H1 (cell line): ENCODE data around the gene PKD1L1. TPM values are rescaled to one million over a fixed set of nuclear protein-coding genes. Genes with fewer than 3 reads are reported as not detected.

Source experiments
- CTCF ChIA-PET: fragments of 300-600 bp; sonication (Branson Sonifier 250); formaldehyde crosslinking; loops from one replicate; lab custom pipeline; 2021; ENCODE audit not compliant: partially characterized antibody; lab: Charles Lee
- POLR2A ChIA-PET: fragments of 300-600 bp; sonication (Branson Sonifier 250); formaldehyde crosslinking; loops from one replicate; lab custom pipeline; 2021; ENCODE audit warnings: inconsistent platforms; ENCODE audit not compliant: partially characterized antibody; lab: Charles Lee
- DNase-seq, 2 experiments: peaks; one replicate each; pipeline versions ENCODE4 v3.0.0 to v3.0.0-alpha.2; 2010 to 2022; ENCODE audit warnings: low spot score in 2 of 2, low read depth in 1 of 2, mixed read lengths in 1 of 2
- FAIRE-seq: peaks from 2 replicates; lab custom pipeline; 2011; peaks lifted over from hg19 to GRCh38; lab: Jason Lieb, UNC
- H2AFZ ChIP-seq: 2 replicates; pipeline ENCODE4 v1.8.1; 2012; ENCODE audit warnings: low read length, inconsistent platforms
- H2AK5ac ChIP-seq: 2 replicates; pipeline ENCODE4 v1.6.1; 2013; ENCODE audit warnings: low read depth, low read length
- H2BK120ac ChIP-seq: replicated peaks from 2 replicates; pipeline ENCODE3; 2013; ENCODE audit warnings: low read depth, low read length, inconsistent platforms
- H2BK12ac ChIP-seq: 2 replicates; pipeline ENCODE4 v1.6.1; 2013; ENCODE audit warnings: low read depth, low read length
- H2BK15ac ChIP-seq: 2 replicates; pipeline ENCODE4 v1.6.1; 2013; ENCODE audit warnings: low read length
- H2BK20ac ChIP-seq: 2 replicates; pipeline ENCODE4 v1.6.1; 2013; ENCODE audit warnings: low read length
- H2BK5ac ChIP-seq: 2 replicates; pipeline ENCODE4 v1.6.1; 2013; ENCODE audit warnings: low read depth, low read length
- H3K14ac ChIP-seq: 2 replicates; pipeline ENCODE4 v1.6.1; 2013; ENCODE audit warnings: inconsistent platforms; ENCODE audit not compliant: insufficient read length
- H3K18ac ChIP-seq: 2 replicates; pipeline ENCODE4 v1.6.1; 2013; ENCODE audit warnings: low read length; ENCODE audit errors: extremely low read depth
- H3K23ac ChIP-seq: 2 replicates; pipeline ENCODE4 v1.6.1; 2013; ENCODE audit warnings: inconsistent platforms; ENCODE audit not compliant: insufficient read length
- H3K23me2 ChIP-seq: 2 replicates; pipeline ENCODE4 v1.6.1; 2013; ENCODE audit warnings: low read depth, low read length
- H3K27ac ChIP-seq: 2 replicates; pipeline ENCODE4 v1.6.1; 2011; ENCODE audit warnings: low read depth, low read length, inconsistent platforms
- H3K27me3 ChIP-seq, 4 experiments: replicated peaks in 1 of 4; 1 replicate in 1 of 4; 2 replicates in 3 of 4; pipeline versions ENCODE4 v1.6.1 to v1.8.1; 2011 to 2013; ENCODE audit warnings: low read length in 3 of 4, mild to moderate bottlenecking in 3 of 4, inconsistent platforms in 2 of 4, mixed read lengths in 2 of 4, moderate library complexity in 1 of 4; ENCODE audit not compliant: control insufficient read depth in 3 of 4, insufficient read depth in 3 of 4; ENCODE audit errors: extremely low read depth in 1 of 4
- H3K36me3 ChIP-seq, 4 experiments: 2 replicates each; pipeline versions ENCODE4 v1.6.1 to v1.8.1; 2011 to 2013; ENCODE audit warnings: mild to moderate bottlenecking in 4 of 4, low read length in 3 of 4, moderate library complexity in 2 of 4, control low read depth in 1 of 4, inconsistent platforms in 1 of 4; ENCODE audit not compliant: insufficient read depth in 4 of 4, control insufficient read depth in 2 of 4
- H3K4ac ChIP-seq: replicated peaks from 2 replicates; pipeline ENCODE3; 2013; ENCODE audit warnings: low read length, low read depth, mixed read lengths, inconsistent platforms; ENCODE audit not compliant: insufficient read length
- H3K4me1 ChIP-seq, 4 experiments: replicated peaks in 1 of 4; 1 replicate in 1 of 4; 2 replicates in 3 of 4; pipeline versions ENCODE4 v1.6.1 to v1.8.1; 2011 to 2013; ENCODE audit warnings: low read length in 3 of 4, inconsistent platforms in 2 of 4, mixed read lengths in 1 of 4; ENCODE audit not compliant: insufficient read depth in 4 of 4, control insufficient read depth in 3 of 4
- H3K4me2 ChIP-seq, 2 experiments: 2 replicates each; pipeline versions ENCODE4 v1.6.1 to v1.8.1; 2011 to 2013; ENCODE audit warnings: low read depth in 2 of 2, low read length in 2 of 2, control low read depth in 1 of 2, inconsistent platforms in 1 of 2, mild to moderate bottlenecking in 1 of 2; ENCODE audit not compliant: insufficient read depth in 1 of 2
- H3K4me3 ChIP-seq, 4 experiments: fragments of 200-600, 300-600 bp in 1 of 4; sonication (generic), shearing (Covaris generic), sonication (Bioruptor Twin) in 1 of 4; 2 replicates each; pipeline versions ENCODE4 v1.5.1 to v1.8.1; 2011 to 2016; ENCODE audit warnings: low read length in 4 of 4, low read depth in 3 of 4, control low read depth in 2 of 4, inconsistent platforms in 2 of 4, mild to moderate bottlenecking in 2 of 4, mixed read lengths in 1 of 4, moderate library complexity in 1 of 4; ENCODE audit not compliant: insufficient read depth in 2 of 4; ENCODE audit errors: extremely low read depth in 1 of 4
- H3K56ac ChIP-seq: replicated peaks from 2 replicates; pipeline ENCODE3; 2013; ENCODE audit warnings: low read depth, mild to moderate bottlenecking, mixed read lengths, low read length, inconsistent platforms; ENCODE audit not compliant: insufficient read length
- H3K79me1 ChIP-seq: 2 replicates; pipeline ENCODE4 v1.6.1; 2013; ENCODE audit warnings: low read depth, low read length, control low read depth
- H3K79me2 ChIP-seq, 2 experiments: 2 replicates each; pipeline versions ENCODE4 v1.6.1 to v1.8.1; 2012 to 2013; ENCODE audit warnings: low read length in 2 of 2, mild to moderate bottlenecking in 2 of 2, inconsistent platforms in 1 of 2; ENCODE audit not compliant: insufficient read depth in 2 of 2, control insufficient read depth in 1 of 2
- H3K9ac ChIP-seq, 4 experiments: replicated peaks in 1 of 4; 1 replicate in 1 of 4; 2 replicates in 3 of 4; pipeline versions ENCODE4 v1.6.1 to v1.8.1; 2011 to 2013; ENCODE audit warnings: low read depth in 3 of 4, low read length in 3 of 4, control low read depth in 2 of 4, mild to moderate bottlenecking in 2 of 4, moderate library complexity in 2 of 4, inconsistent platforms in 1 of 4; ENCODE audit errors: extremely low read depth in 1 of 4
- H3K9me3 ChIP-seq, 2 experiments: 2 replicates each; pipeline versions ENCODE4 v1.6.1 to v1.8.1; 2012 to 2013; ENCODE audit warnings: mild to moderate bottlenecking in 2 of 2, moderate library complexity in 2 of 2, control low read depth in 1 of 2, inconsistent platforms in 1 of 2, low read depth in 1 of 2, low read length in 1 of 2, mixed read lengths in 1 of 2; ENCODE audit not compliant: insufficient read depth in 2 of 2
- H4K20me1 ChIP-seq, 2 experiments: replicated peaks in 1 of 2; 2 replicates each; pipeline versions ENCODE3 to v1.8.1; 2011 to 2013; ENCODE audit warnings: inconsistent platforms in 2 of 2, low read length in 2 of 2, mild to moderate bottlenecking in 1 of 2; ENCODE audit not compliant: insufficient read depth in 2 of 2, control insufficient read depth in 1 of 2
- H4K5ac ChIP-seq: 2 replicates; pipeline ENCODE4 v1.6.1; 2013; ENCODE audit warnings: low read length, low read depth, mixed read lengths, inconsistent platforms; ENCODE audit not compliant: insufficient read length
- H4K8ac ChIP-seq: 2 replicates; pipeline ENCODE4 v1.8.0; 2013; ENCODE audit warnings: mild to moderate bottlenecking, moderate library complexity, low read length, inconsistent platforms; ENCODE audit not compliant: insufficient read depth; ENCODE audit errors: extremely low read depth
- H4K91ac ChIP-seq: replicated peaks from 2 replicates; pipeline ENCODE3; 2013; ENCODE audit warnings: low read length, mixed read lengths, inconsistent platforms; ENCODE audit not compliant: insufficient read length
- RAD21 ChIP-seq, 2 experiments: IDR thresholded peaks in 1 of 2; conservative IDR thresholded peaks in 1 of 2; 2 replicates each; pipeline ENCODE4 v1.6.1; 2011; ENCODE audit warnings: low read depth in 2 of 2, low read length in 2 of 2, improper control_type of control experiment in 1 of 2, inconsistent platforms in 1 of 2, mild to moderate bottlenecking in 1 of 2, moderate library complexity in 1 of 2
- SP2 ChIP-seq: IDR thresholded peaks from 2 replicates; pipeline ENCODE4 v1.6.1; 2012; ENCODE audit warnings: mild to moderate bottlenecking, low read length, inconsistent platforms
- TBP ChIP-seq: IDR thresholded peaks from 2 replicates; pipeline ENCODE4 v1.6.1; 2011; ENCODE audit warnings: low read depth, low read length, improper control_type of control experiment
- WGBS, 2 experiments: shearing (Covaris generic) in 1 of 2; methylation state at CpG; one replicate each; pipeline versions ENCODE4 v1.1.6 to v1.1.7; 2013 to 2015; ENCODE audit warnings: low lambda C conversion rate in 2 of 2, mixed read lengths in 2 of 2, inconsistent platforms in 1 of 2, low coverage in 1 of 2, missing lambda C conversion rate in 1 of 2; ENCODE audit not compliant: insufficient replicate concordance in 2 of 2, insufficient coverage in 1 of 2, insufficient read length in 1 of 2; ENCODE audit errors: extremely low coverage in 1 of 2, missing lambda C conversion rate in 1 of 2; 5-methylcytosine and 5-hydroxymethylcytosine counted together
- polyA plus RNA-seq, 7 experiments: library from polyadenylated mRNA; depleted of rRNA in 3 of 7; stranded (reverse) in 5 of 7; unstranded in 2 of 7; fragments of >200 nt in 5 of 7; fragments of 200-250 nt in 2 of 7; gene quantifications; 1 replicate in 5 of 7; 2 replicates in 1 of 7; 4 replicates in 1 of 7; pipeline versions ENCODE4 v1.2.1 to v1.2.3, GENCODE V29; 2011 to 2013; ENCODE audit warnings: missing spikeins in 2 of 7, mixed read lengths in 2 of 7
- total RNA-seq: library from RNA; stranded (reverse); fragmentation: NEBNext Ultra II Directional; extraction: Animal tissue kit (Norgen Biotek cat#: 25700); gene quantifications from 2 replicates; pipeline ENCODE4 v1.2.1, GENCODE V29; 2021
- TF ChIP-seq, protein P1 (sequence below): IDR thresholded peaks from 2 replicates; pipeline ENCODE4 v1.6.1; 2011; ENCODE audit warnings: low read length, improper control_type of control experiment

Gene PKD1L1
- total and polyA plus RNA-seq, 2 of the 8 experiments (the other 6 are each of a cell fraction or from before 2014, with no cell fraction given), result 0.22 to 0.35 TPM

- WGBS, 2 experiments, result 57% methylated on average over 3 of the region's 3 CpGs; no CpG with 5 or more reads in 1 of the 2 experiments
- peak overlapping the region in 1 of 4 experiments; percentile 54; a peak in 1 of 8 replicates for H3K4me3 ChIP-seq
- H2BK5ac ChIP-seq, result no peak overlapping the region
- H2AFZ ChIP-seq, result no peak overlapping the region
- H2AK5ac ChIP-seq, result no peak overlapping the region
- H3K23me2 ChIP-seq, result peaks cover 4% of the 10 kb centered on the region; the same call in 1 of the 2 replicates
- H3K79me2 ChIP-seq, result no peaks in the 10 kb centered on the region
- H4K20me1 ChIP-seq, result peaks cover 0 to 2% of the 10 kb centered on the region in 2 experiments
- no peak overlapping the region for H2BK120ac ChIP-seq
- no peak overlapping the region for H4K91ac ChIP-seq
- no peak overlapping the region for H4K5ac ChIP-seq
- H3K9me3 ChIP-seq, result no peaks in the 10 kb centered on the region
- no peak overlapping the region for H2BK12ac ChIP-seq
- H3K79me1 ChIP-seq, result no peaks in the 10 kb centered on the region
- no peak overlapping the region for H2BK20ac ChIP-seq
- no peak overlapping the region for H3K14ac ChIP-seq
- H2BK15ac ChIP-seq, result no peak overlapping the region
- no peak overlapping the region for H3K18ac ChIP-seq
- POLR2A ChIA-PET, result interaction anchor here (1.1 to 3.2 kb wide), 5 partner anchors 8 to 96 kb away, joined by 3 to 36 read pairs (median 4); partner anchors contain the start of gene UPP1
- H3K9ac ChIP-seq, result no peak overlapping the region
- H3K4me1 ChIP-seq, result peaks cover 0 to 5% (median 0%) of the 10 kb centered on the region in 4 experiments; a peak in 5 of 7 replicates
- H3K36me3 ChIP-seq, result no peaks in the 10 kb centered on the region
- no peak overlapping the region for H3K23ac ChIP-seq
- CTCF ChIA-PET, result interaction anchor here (0.7 to 3.6 kb wide), 12 partner anchors 10 to 163 kb away, joined by 3 to 38 read pairs (median 3); no protein-coding TSS in a partner anchor
- H3K56ac ChIP-seq, result no peak overlapping the region
- FAIRE-seq (no peak), DNase-seq (no peak)
- no peaks in the 10 kb centered on the region for H3K27me3 ChIP-seq
- TF ChIP-seq SP2, result no peak
- TF ChIP-seq RAD21 (IDR thresholded peaks at IDR 0.05 in 1 of 2, conservative IDR thresholded peaks at IDR 0.05 in 1 of 2; ENCODE audit: low read depth in 2 of 2, low read length in 2 of 2), result peak in 1 of 2 experiments; percentile 11; a peak in 1 of 4 replicates
- TF ChIP-seq, protein P1, sequence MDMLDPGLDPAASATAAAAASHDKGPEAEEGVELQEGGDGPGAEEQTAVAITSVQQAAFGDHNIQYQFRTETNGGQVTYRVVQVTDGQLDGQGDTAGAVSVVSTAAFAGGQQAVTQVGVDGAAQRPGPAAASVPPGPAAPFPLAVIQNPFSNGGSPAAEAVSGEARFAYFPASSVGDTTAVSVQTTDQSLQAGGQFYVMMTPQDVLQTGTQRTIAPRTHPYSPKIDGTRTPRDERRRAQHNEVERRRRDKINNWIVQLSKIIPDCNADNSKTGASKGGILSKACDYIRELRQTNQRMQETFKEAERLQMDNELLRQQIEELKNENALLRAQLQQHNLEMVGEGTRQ, result no peak
- TF ChIP-seq TBP, result no peak
- peak overlapping the region in 1 of 2 experiments; percentile 7; a peak in 1 of 4 replicates for H3K4me2 ChIP-seq
- H3K27ac ChIP-seq, result no peak overlapping the region
- no peak overlapping the region for H3K4ac ChIP-seq
- H4K8ac ChIP-seq, result no peak overlapping the region
These were observed 44.2 kb upstream of the PKD1L1 start for GRCh38 chr7:47992446-47992845.
